ENCODE results near the gene ANKUB1.

GRCh38 chr3:149723781-149724180 lies 68.6 kb downstream of the ANKUB1 start:
- TF ChIP-seq, protein P1, sequence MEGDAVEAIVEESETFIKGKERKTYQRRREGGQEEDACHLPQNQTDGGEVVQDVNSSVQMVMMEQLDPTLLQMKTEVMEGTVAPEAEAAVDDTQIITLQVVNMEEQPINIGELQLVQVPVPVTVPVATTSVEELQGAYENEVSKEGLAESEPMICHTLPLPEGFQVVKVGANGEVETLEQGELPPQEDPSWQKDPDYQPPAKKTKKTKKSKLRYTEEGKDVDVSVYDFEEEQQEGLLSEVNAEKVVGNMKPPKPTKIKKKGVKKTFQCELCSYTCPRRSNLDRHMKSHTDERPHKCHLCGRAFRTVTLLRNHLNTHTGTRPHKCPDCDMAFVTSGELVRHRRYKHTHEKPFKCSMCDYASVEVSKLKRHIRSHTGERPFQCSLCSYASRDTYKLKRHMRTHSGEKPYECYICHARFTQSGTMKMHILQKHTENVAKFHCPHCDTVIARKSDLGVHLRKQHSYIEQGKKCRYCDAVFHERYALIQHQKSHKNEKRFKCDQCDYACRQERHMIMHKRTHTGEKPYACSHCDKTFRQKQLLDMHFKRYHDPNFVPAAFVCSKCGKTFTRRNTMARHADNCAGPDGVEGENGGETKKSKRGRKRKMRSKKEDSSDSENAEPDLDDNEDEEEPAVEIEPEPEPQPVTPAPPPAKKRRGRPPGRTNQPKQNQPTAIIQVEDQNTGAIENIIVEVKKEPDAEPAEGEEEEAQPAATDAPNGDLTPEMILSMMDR (IDR thresholded peaks at IDR 0.05) = no peak
- no peak for TF ChIP-seq POLR2A (IDR thresholded peaks at IDR 0.05)
